ENCODE results near the gene PHAF1. TPM values are rescaled to one million over a fixed set of nuclear protein-coding genes. Genes with fewer than 3 reads are reported as not detected.
A peak's percentile ranks its signal among the peaks of the same experiment; 100 is the strongest.

The PHAF1 gene
- total and polyA plus RNA-seq, 2 of the 13 experiments (the other 11 are each of a cell fraction or from before 2014, with no cell fraction given): 48.3 to 174 TPM

DNA sequence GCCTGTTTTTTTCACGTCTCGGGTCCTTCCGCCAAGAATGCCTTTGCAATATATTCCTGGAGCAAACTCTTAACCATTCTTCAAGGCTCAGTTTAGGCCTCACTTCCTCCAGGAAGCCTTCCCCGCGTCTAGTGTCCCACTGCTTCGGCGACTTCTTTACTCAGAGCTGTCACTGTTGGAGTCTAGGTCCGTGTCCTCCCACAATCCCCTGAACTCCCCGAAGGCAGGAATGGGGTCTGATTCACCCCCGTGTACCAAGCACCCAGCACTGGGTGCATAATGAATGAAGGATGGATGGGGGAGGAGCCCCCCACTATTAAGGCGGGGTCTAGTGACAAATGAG lies 73.5 kb downstream of the PHAF1 start (continued):
- 0 out of 2 replicates have a peak, but pooled peaks have one; percentile 8 for TF ChIP-seq ZFP90 (CRISPR knock-in tag; IDR thresholded peaks at IDR 0.05; ENCODE audit: borderline replicate concordance)
- TF ChIP-seq ZNF713 (CRISPR knock-in tag; IDR thresholded peaks at IDR 0.05): peak; percentile 65; the same call in 1 of the 2 replicates
- peak; percentile 51; the same call in 1 of the 2 replicates for TF ChIP-seq ZFX (CRISPR knock-in tag; IDR thresholded peaks at IDR 0.05; ENCODE audit: low read depth)
- TF ChIP-seq GLI4 (CRISPR knock-in tag; IDR thresholded peaks at IDR 0.05; ENCODE audit: borderline replicate concordance): peak; percentile 17; the same call in 1 of the 2 replicates
- TF ChIP-seq SNAPC2 (CRISPR knock-in tag; IDR thresholded peaks at IDR 0.05): peak; percentile 74; the same call in 1 of the 2 replicates
- TF ChIP-seq NFE2 (CRISPR knock-in tag; IDR thresholded peaks at IDR 0.05): no peak
- TF ChIP-seq ZNF354B (CRISPR knock-in tag; IDR thresholded peaks at IDR 0.05): peak; percentile 64; the same call in 1 of the 2 replicates
- TF ChIP-seq ZNF331 (CRISPR knock-in tag; IDR thresholded peaks at IDR 0.05): no peak
- peak; percentile 19; the same call in 1 of the 2 replicates for TF ChIP-seq ZFY (CRISPR knock-in tag; IDR thresholded peaks at IDR 0.05)
- no peak for TF ChIP-seq ZBTB3 (CRISPR knock-in tag; IDR thresholded peaks at IDR 0.05; ENCODE audit: borderline replicate concordance, low read depth)
- TF ChIP-seq TEAD3 (CRISPR knock-in tag; optimal IDR thresholded peaks at IDR 0.05; ENCODE audit: borderline replicate concordance): peak; percentile 3
- TF ChIP-seq, protein P1, sequence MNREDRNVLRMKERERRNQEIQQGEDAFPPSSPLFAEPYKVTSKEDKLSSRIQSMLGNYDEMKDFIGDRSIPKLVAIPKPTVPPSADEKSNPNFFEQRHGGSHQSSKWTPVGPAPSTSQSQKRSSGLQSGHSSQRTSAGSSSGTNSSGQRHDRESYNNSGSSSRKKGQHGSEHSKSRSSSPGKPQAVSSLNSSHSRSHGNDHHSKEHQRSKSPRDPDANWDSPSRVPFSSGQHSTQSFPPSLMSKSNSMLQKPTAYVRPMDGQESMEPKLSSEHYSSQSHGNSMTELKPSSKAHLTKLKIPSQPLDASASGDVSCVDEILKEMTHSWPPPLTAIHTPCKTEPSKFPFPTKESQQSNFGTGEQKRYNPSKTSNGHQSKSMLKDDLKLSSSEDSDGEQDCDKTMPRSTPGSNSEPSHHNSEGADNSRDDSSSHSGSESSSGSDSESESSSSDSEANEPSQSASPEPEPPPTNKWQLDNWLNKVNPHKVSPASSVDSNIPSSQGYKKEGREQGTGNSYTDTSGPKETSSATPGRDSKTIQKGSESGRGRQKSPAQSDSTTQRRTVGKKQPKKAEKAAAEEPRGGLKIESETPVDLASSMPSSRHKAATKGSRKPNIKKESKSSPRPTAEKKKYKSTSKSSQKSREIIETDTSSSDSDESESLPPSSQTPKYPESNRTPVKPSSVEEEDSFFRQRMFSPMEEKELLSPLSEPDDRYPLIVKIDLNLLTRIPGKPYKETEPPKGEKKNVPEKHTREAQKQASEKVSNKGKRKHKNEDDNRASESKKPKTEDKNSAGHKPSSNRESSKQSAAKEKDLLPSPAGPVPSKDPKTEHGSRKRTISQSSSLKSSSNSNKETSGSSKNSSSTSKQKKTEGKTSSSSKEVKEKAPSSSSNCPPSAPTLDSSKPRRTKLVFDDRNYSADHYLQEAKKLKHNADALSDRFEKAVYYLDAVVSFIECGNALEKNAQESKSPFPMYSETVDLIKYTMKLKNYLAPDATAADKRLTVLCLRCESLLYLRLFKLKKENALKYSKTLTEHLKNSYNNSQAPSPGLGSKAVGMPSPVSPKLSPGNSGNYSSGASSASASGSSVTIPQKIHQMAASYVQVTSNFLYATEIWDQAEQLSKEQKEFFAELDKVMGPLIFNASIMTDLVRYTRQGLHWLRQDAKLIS (CRISPR knock-in tag; IDR thresholded peaks at IDR 0.05): 0 out of 2 replicates have a peak, but pooled peaks have one; percentile 5
- peak; percentile 63; the same call in 1 of the 2 replicates for TF ChIP-seq ZFP82 (CRISPR knock-in tag; IDR thresholded peaks at IDR 0.05; ENCODE audit: borderline replicate concordance)
- 0 out of 2 replicates have a peak, but pooled peaks have one; percentile 8 for TF ChIP-seq TSC22D2 (CRISPR knock-in tag; IDR thresholded peaks at IDR 0.05; ENCODE audit: borderline replicate concordance)
- no peak for TF ChIP-seq TEAD2 (CRISPR knock-in tag; IDR thresholded peaks at IDR 0.05)
- TF ChIP-seq ZNF430 (CRISPR knock-in tag; IDR thresholded peaks at IDR 0.05): peak; percentile 22; the same call in 1 of the 2 replicates
- no peak for TF ChIP-seq GABPB1 (CRISPR knock-in tag; IDR thresholded peaks at IDR 0.05)
- TF ChIP-seq, protein P2, sequence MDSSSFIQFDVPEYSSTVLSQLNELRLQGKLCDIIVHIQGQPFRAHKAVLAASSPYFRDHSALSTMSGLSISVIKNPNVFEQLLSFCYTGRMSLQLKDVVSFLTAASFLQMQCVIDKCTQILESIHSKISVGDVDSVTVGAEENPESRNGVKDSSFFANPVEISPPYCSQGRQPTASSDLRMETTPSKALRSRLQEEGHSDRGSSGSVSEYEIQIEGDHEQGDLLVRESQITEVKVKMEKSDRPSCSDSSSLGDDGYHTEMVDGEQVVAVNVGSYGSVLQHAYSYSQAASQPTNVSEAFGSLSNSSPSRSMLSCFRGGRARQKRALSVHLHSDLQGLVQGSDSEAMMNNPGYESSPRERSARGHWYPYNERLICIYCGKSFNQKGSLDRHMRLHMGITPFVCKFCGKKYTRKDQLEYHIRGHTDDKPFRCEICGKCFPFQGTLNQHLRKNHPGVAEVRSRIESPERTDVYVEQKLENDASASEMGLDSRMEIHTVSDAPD (CRISPR knock-in tag; IDR thresholded peaks at IDR 0.05): 0 out of 2 replicates have a peak, but pooled peaks have one; percentile 62
- TF ChIP-seq ZMYM3 (CRISPR knock-in tag; IDR thresholded peaks at IDR 0.05): 0 out of 2 replicates have a peak, but pooled peaks have one; percentile 15
- 0 out of 2 replicates have a peak, but pooled peaks have one; percentile 12 for TF ChIP-seq CBX5 (CRISPR knock-in tag; IDR thresholded peaks at IDR 0.05; ENCODE audit: borderline replicate concordance)
- TF ChIP-seq ZBTB20 (CRISPR knock-in tag; IDR thresholded peaks at IDR 0.05; ENCODE audit: borderline replicate concordance, low read depth): peak; percentile 16; the same call in 1 of the 2 replicates
- 0 out of 2 replicates have a peak, but pooled peaks have one; percentile 8 for TF ChIP-seq HNRNPL (IDR thresholded peaks at IDR 0.05; ENCODE audit: low read depth, low read length)
- TF ChIP-seq, protein P3, sequence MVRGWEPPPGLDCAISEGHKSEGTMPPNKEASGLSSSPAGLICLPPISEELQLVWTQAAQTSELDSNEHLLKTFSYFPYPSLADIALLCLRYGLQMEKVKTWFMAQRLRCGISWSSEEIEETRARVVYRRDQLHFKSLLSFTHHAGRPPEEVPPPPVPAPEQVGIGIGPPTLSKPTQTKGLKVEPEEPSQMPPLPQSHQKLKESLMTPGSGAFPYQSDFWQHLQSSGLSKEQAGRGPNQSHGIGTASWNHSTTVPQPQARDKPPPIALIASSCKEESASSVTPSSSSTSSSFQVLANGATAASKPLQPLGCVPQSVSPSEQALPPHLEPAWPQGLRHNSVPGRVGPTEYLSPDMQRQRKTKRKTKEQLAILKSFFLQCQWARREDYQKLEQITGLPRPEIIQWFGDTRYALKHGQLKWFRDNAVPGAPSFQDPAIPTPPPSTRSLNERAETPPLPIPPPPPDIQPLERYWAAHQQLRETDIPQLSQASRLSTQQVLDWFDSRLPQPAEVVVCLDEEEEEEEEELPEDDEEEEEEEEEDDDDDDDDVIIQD (CRISPR knock-in tag; IDR thresholded peaks at IDR 0.05; ENCODE audit: low read depth): peak; percentile 19; the same call in 1 of the 2 replicates
- 0 out of 2 replicates have a peak, but pooled peaks have one; percentile 46 for TF ChIP-seq ZNF879 (CRISPR knock-in tag; IDR thresholded peaks at IDR 0.05)
- TF ChIP-seq EED (CRISPR knock-in tag; IDR thresholded peaks at IDR 0.05): peak; percentile 29; the same call in 1 of the 2 replicates

Data from HepG2 (cell line).